ENCODE results near the gene ITGB5.

- TF ChIP-seq EZH2 (IDR thresholded peaks at IDR 0.05; ENCODE audit: borderline replicate concordance, low read depth, low read length, severe bottlenecking) (no peak), GATA2 (IDR thresholded peaks at IDR 0.05; ENCODE audit: insufficient read depth, insufficient read length, low read depth, low read length) (no peak), MYC (IDR thresholded peaks at IDR 0.05; ENCODE audit: low read depth, low read length) (no peak), MAX (IDR thresholded peaks at IDR 0.05; ENCODE audit: insufficient read depth, insufficient read length) (no peak), POLR2A (IDR thresholded peaks at IDR 0.05; ENCODE audit: low read depth, low read length) (no peak), POLR2AphosphoS5 (IDR thresholded peaks at IDR 0.05; ENCODE audit: insufficient read depth, low read depth, low read length) (no peak), FOS (IDR thresholded peaks at IDR 0.05; ENCODE audit: borderline replicate concordance, insufficient read depth, low read length) (no peak)
- TF ChIP-seq, protein P1, sequence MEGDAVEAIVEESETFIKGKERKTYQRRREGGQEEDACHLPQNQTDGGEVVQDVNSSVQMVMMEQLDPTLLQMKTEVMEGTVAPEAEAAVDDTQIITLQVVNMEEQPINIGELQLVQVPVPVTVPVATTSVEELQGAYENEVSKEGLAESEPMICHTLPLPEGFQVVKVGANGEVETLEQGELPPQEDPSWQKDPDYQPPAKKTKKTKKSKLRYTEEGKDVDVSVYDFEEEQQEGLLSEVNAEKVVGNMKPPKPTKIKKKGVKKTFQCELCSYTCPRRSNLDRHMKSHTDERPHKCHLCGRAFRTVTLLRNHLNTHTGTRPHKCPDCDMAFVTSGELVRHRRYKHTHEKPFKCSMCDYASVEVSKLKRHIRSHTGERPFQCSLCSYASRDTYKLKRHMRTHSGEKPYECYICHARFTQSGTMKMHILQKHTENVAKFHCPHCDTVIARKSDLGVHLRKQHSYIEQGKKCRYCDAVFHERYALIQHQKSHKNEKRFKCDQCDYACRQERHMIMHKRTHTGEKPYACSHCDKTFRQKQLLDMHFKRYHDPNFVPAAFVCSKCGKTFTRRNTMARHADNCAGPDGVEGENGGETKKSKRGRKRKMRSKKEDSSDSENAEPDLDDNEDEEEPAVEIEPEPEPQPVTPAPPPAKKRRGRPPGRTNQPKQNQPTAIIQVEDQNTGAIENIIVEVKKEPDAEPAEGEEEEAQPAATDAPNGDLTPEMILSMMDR (IDR thresholded peaks at IDR 0.05; ENCODE audit: extremely low read depth in 1 of 2, insufficient read depth in 1 of 2, low read depth in 1 of 2, low read length in 2 of 2): no peak
Measured at GRCh38 chr3:124839896-124840295, 47.3 kb downstream of the ITGB5 start.

Data from endothelial cell of umbilical vein (primary cell).